ENCODE results near the gene ABCA2.

GRCh38 chr9:137045294-137046087 is 17.5 kb upstream of the ABCA2 start:
- no peak for TF ChIP-seq ZFP30 (CRISPR knock-in tag; IDR thresholded peaks at IDR 0.05)
- TF ChIP-seq ZNF565 (CRISPR knock-in tag; conservative IDR thresholded peaks at IDR 0.05; ENCODE audit: low read depth) = no peak
- TF ChIP-seq ISL1 (CRISPR knock-in tag; IDR thresholded peaks at IDR 0.05) = no peak
- no peak for TF ChIP-seq CREB5 (CRISPR knock-in tag; IDR thresholded peaks at IDR 0.05; ENCODE audit: low read depth)
- no peak for TF ChIP-seq ZC3H10 (CRISPR knock-in tag; IDR thresholded peaks at IDR 0.05)
- TF ChIP-seq SNAI2 (CRISPR knock-in tag; IDR thresholded peaks at IDR 0.05) = no peak
- no peak for TF ChIP-seq PATZ1 (CRISPR knock-in tag; IDR thresholded peaks at IDR 0.05; ENCODE audit: borderline replicate concordance)
- TF ChIP-seq BACH2 (CRISPR knock-in tag; IDR thresholded peaks at IDR 0.05; ENCODE audit: borderline replicate concordance) = no peak
- TF ChIP-seq RARB (CRISPR knock-in tag; IDR thresholded peaks at IDR 0.05) = no peak
- no peak for TF ChIP-seq TCF4 (CRISPR knock-in tag; IDR thresholded peaks at IDR 0.05; ENCODE audit: borderline replicate concordance)
- no peak for TF ChIP-seq PPARA (CRISPR knock-in tag; IDR thresholded peaks at IDR 0.05; ENCODE audit: borderline replicate concordance)
- TF ChIP-seq GLIS3 (CRISPR knock-in tag; IDR thresholded peaks at IDR 0.05) = no peak

Measured in SK-N-SH treated with all-trans-retinoic acid at 6 μM for 48 hours (cell line).